ENCODE data around the gene IVD. TPM values are rescaled to one million over a fixed set of nuclear protein-coding genes. Genes with fewer than 3 reads are reported as not detected.

IVD gene
- total RNA-seq, 1 experiment from 2014 or later = 51.8 TPM

DNA sequence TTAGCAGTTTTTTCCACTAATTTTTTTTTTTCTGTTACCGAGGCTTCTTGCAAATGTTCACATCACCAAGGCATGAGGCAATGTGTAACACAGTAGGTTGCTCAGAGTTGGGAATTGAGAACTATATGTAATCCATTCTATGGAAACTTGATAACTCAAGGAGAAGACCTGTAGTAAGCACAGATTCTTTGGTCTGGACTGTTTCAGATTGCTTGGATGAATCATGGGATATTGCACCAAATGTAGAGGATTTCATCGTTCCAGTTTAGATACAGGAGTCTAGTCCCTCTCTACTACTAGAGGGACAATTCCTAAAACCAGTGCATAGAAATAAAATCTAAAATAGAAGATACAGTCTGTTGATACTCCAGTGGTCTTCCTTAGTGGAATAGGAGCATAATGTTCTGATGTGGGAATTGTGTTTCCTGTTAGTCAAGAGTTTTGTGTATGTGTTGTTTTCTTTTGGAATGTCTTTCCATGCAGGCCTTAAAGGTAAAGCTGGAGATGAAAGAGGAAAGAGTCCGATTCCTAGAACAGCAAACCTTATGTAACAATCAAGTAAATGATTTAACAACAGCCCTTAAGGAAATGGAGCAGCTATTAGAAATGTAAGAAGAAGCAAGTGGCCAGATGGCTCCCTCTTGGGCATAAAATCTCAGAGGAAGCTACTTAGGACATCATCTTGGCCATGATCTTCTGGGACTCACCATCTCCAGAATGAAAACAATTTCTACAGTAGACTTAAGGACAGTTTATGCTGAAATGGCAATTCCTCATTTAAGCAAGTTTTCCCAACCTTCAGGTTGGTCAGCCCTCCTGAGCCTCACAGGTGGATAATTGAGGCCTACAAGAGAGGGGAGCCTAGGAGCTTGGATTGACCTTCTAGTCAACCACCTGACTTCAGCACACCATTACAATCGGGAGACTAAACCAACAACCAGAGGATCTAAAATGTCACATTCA lies 12.3 kb upstream of the IVD start:
- ChIA-PET POLR2A (ENCODE audit: low non-redundant PET) (no interaction called here), CTCF (no interaction called here)
- TF ChIP-seq, protein P1, sequence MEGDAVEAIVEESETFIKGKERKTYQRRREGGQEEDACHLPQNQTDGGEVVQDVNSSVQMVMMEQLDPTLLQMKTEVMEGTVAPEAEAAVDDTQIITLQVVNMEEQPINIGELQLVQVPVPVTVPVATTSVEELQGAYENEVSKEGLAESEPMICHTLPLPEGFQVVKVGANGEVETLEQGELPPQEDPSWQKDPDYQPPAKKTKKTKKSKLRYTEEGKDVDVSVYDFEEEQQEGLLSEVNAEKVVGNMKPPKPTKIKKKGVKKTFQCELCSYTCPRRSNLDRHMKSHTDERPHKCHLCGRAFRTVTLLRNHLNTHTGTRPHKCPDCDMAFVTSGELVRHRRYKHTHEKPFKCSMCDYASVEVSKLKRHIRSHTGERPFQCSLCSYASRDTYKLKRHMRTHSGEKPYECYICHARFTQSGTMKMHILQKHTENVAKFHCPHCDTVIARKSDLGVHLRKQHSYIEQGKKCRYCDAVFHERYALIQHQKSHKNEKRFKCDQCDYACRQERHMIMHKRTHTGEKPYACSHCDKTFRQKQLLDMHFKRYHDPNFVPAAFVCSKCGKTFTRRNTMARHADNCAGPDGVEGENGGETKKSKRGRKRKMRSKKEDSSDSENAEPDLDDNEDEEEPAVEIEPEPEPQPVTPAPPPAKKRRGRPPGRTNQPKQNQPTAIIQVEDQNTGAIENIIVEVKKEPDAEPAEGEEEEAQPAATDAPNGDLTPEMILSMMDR (conservative IDR thresholded peaks at IDR 0.05; ENCODE audit: low read depth, low read length) = no peak
- TSS peak; percentile 44 for BruUV-seq (replicated peaks)
- Histone ChIP-seq H3K36me3 (ENCODE audit: insufficient read depth, low read length, poor library complexity, severe bottlenecking) (peaks cover 66% of the 10 kb centered on the region), H3K27ac (ENCODE audit: low read depth, low read length, poor library complexity, severe bottlenecking) (no peak overlapping the region), H3K4me3 (ENCODE audit: low read depth, low read length, poor library complexity, severe bottlenecking) (no peak overlapping the region), H3K4me1 (ENCODE audit: insufficient read depth, low read length, poor library complexity, severe bottlenecking) (no peaks in the 10 kb centered on the region), H3K9me3 (ENCODE audit: low read depth, low read length, poor library complexity, severe bottlenecking) (no peaks in the 10 kb centered on the region), H3K27me3 (replicated peaks; ENCODE audit: insufficient read depth, low read depth, low read length, poor library complexity) (no peaks in the 10 kb centered on the region)
- no peak for DNase-seq (ENCODE audit: low spot score)
- intact Hi-C loops (cut with micrococcal nuclease; ENCODE audit: unreplicated experiment) = no loop called here

DNA sequence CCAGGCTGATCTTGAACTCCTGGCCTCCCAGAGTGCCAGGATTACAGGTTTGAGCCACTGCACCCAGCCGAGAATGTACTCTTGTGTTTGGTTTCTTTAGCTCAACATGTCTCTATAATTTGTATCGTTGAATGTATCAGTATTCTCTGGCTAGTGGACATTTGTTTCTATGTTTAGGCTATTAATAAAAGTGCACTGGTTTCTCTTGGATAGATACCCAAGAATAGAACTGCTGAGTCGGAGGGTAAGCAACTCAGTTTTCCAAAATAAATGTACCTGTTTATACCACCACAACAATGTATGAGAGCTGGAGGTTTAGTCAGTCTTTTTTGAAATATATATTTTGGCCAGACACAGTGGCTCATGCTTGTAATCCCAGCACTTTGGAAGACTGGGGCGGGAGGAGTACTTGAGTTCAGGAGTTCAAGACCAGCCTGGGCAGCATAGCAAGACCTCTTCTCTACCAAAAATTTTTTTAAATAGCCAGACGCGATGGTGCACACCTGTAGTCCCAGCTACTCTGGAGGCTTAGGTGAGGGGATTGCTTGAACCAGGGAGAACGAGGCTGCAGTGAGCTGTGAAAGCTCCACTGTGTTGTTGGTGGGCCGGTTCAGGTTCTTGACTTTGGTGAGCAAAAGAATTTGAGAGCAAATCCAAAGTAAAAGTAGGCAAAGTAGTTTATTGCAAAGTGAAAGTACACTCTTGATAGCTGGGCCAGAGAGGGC lies 7.7 kb upstream of the IVD start:
- no peak for TF ChIP-seq EZH2 (IDR thresholded peaks at IDR 0.05; ENCODE audit: borderline replicate concordance, low read depth, low read length, poor library complexity, severe bottlenecking)
- TF ChIP-seq, protein P1 (conservative IDR thresholded peaks at IDR 0.05; ENCODE audit: low read depth, low read length) = no peak
- Histone ChIP-seq H3K36me3 (ENCODE audit: insufficient read depth, low read length, poor library complexity, severe bottlenecking) (peaks cover 23% of the 10 kb centered on the region), H3K27me3 (replicated peaks; ENCODE audit: insufficient read depth, low read depth, low read length, poor library complexity) (no peaks in the 10 kb centered on the region), H3K27ac (ENCODE audit: low read depth, low read length, poor library complexity, severe bottlenecking) (no peak overlapping the region), H3K4me1 (ENCODE audit: insufficient read depth, low read length, poor library complexity, severe bottlenecking) (no peaks in the 10 kb centered on the region), H3K4me3 (ENCODE audit: low read depth, low read length, poor library complexity, severe bottlenecking) (no peak overlapping the region), H3K9me3 (ENCODE audit: low read depth, low read length, poor library complexity, severe bottlenecking) (no peaks in the 10 kb centered on the region)
- CTCF ChIA-PET = interaction anchor here (0.6 kb wide), 1 partner anchor 25 kb away, joined by 14 read pairs; no protein-coding TSS in a partner anchor
- BruUV-seq (replicated peaks) = no TSS peak
- intact Hi-C loops (cut with micrococcal nuclease; ENCODE audit: unreplicated experiment) = no loop called here
- POLR2A ChIA-PET (ENCODE audit: low non-redundant PET) = interaction anchor here (0.7 kb wide), 1 partner anchor 59 kb away, joined by 18 read pairs; no protein-coding TSS in a partner anchor
- DNase-seq (ENCODE audit: low spot score) = no peak

DNA sequence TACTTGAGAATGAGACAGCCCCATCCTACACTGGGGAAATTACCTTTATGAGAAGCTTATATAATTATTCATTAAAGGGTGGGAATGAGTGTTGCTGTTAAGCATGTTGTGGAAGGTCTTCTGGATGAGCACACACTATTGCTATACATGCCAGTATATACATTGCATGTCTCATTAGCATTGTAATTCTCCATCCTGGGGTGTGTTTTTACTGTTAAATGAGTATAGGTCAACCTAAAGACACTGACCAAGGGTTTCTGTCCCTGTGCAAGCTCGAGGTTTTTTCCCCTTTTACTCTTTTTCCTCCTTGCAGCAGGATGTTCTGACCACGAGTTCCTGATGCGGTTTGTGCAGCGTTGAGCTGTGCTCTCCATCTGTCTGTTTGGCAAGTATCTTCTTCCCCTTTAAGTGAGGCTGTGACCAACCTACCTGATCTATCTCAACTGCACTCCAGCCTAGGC lies 7.2 kb upstream of the IVD start:
- POLR2A ChIA-PET (ENCODE audit: low non-redundant PET) = interaction anchor here (0.6 kb wide), 1 partner anchor 68 kb away, joined by 7 read pairs; no protein-coding TSS in a partner anchor
- H3K4me1 ChIP-seq (ENCODE audit: insufficient read depth, low read length, poor library complexity, severe bottlenecking) = no peaks in the 10 kb centered on the region

More for the DNA sequence above, 7.2 kb upstream of the IVD start:
- Histone ChIP-seq H3K9me3 (ENCODE audit: low read depth, low read length, poor library complexity, severe bottlenecking) (no peaks in the 10 kb centered on the region), H3K27me3 (replicated peaks; ENCODE audit: insufficient read depth, low read depth, low read length, poor library complexity) (no peaks in the 10 kb centered on the region), H3K36me3 (ENCODE audit: insufficient read depth, low read length, poor library complexity, severe bottlenecking) (peaks cover 17% of the 10 kb centered on the region), H3K4me3 (ENCODE audit: low read depth, low read length, poor library complexity, severe bottlenecking) (no peak overlapping the region), H3K27ac (ENCODE audit: low read depth, low read length, poor library complexity, severe bottlenecking) (no peak overlapping the region)
- intact Hi-C loops (cut with micrococcal nuclease; ENCODE audit: unreplicated experiment) = no loop called here
- CTCF ChIA-PET = no interaction called here
- no TSS peak for BruUV-seq (replicated peaks)
- TF ChIP-seq, protein P1 (conservative IDR thresholded peaks at IDR 0.05; ENCODE audit: low read depth, low read length) = no peak
- TF ChIP-seq EZH2 (IDR thresholded peaks at IDR 0.05; ENCODE audit: borderline replicate concordance, low read depth, low read length, poor library complexity, severe bottlenecking) = no peak
- DNase-seq (ENCODE audit: low spot score) = no peak
